Measurements from ENCODE around the gene UNC5C. TPM values are rescaled to one million over a fixed set of nuclear protein-coding genes. Genes with fewer than 3 reads are reported as not detected.
A peak's percentile ranks its signal among the peaks of the same experiment; 100 is the strongest.

Gene UNC5C
- polyA plus RNA-seq, 1 of the 3 experiments (the other 2 are of a cell fraction), result 3.3 TPM

DNA sequence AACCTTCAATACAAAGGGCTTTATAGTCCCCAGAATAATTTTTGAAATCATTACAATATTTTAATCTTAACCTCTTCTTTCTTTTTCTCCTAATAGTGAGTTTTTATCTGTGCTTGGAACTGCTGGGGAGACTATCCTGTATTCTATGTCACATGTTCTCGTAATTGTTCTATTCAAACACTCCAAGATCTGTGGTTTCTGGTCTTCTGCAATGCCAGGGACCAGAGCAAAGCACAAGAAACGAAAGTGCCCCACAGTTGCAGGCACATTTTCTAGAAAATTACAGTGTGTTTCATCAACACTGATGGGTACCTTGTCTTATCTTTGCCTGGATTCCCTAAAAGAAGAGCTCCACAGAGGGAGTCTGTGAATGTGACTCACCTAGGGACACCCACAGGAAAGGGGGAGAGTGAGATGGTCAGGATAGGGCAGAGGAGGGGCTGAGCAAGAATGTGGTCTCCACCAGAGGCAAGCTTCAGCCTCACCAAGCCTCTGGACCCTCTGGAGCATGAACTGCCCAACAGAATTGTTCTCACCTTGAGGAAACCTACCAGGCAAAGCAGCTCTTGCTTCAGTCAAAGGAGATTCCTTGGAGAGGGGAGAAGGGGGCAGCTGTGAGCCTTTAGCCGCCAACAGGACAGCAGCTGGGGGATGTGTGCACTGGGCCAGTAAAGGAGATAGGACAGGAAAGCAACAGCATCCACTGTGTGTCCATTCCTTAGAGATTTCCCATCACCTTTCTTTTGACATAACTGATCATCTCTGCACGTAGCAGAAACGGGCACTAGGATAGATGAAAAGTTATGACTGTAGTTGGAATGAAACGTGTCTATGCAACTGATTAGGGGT, 25.9 kb downstream of the UNC5C start:
- no peaks in the 10 kb centered on the region for H3K9me2 ChIP-seq
- no peak overlapping the region for H3K4me3 ChIP-seq (ENCODE audit: low read depth in 2 of 2, low read length in 1 of 2)
- WGBS (ENCODE audit: low lambda C conversion rate), result 64% methylated on average over 6 of the region's 6 CpGs
- no peak overlapping the region for H3K9ac ChIP-seq
- H3K36me3 ChIP-seq (replicated peaks in 1 of 2; ENCODE audit: control insufficient read depth in 1 of 2, insufficient read depth in 2 of 2, low read length in 1 of 2), result peaks cover 0 to 4% of the 10 kb centered on the region in 2 experiments
- H3K27me3 ChIP-seq (ENCODE audit: insufficient read depth), result no peaks in the 10 kb centered on the region
- H4K20me1 ChIP-seq (ENCODE audit: insufficient read depth), result no peaks in the 10 kb centered on the region
- no peak overlapping the region for H2AFZ ChIP-seq (ENCODE audit: low read depth)
- no peaks in the 10 kb centered on the region; the same call in 1 of the 2 replicates for H3K79me2 ChIP-seq (ENCODE audit: insufficient read depth)
- ChIA-PET CTCF (interaction anchor here (1.3 to 12.4 kb wide), 5 partner anchors 9 to 23 kb away, joined by 4 to 114 read pairs (median 5); partner anchors contain the start of gene UNC5C), POLR2A (interaction anchor here (1.9 kb wide), 1 partner anchor 21 kb away, joined by 15 read pairs; no protein-coding TSS in a partner anchor)
- no peak for TF ChIP-seq TAF1 (IDR thresholded peaks at IDR 0.05; ENCODE audit: borderline replicate concordance, low read depth, low read length)
- TF ChIP-seq TEAD4 (IDR thresholded peaks at IDR 0.05; ENCODE audit: borderline replicate concordance, insufficient read depth), result no peak
- no peak for TF ChIP-seq TCF12 (IDR thresholded peaks at IDR 0.05)
- TF ChIP-seq, protein P1, sequence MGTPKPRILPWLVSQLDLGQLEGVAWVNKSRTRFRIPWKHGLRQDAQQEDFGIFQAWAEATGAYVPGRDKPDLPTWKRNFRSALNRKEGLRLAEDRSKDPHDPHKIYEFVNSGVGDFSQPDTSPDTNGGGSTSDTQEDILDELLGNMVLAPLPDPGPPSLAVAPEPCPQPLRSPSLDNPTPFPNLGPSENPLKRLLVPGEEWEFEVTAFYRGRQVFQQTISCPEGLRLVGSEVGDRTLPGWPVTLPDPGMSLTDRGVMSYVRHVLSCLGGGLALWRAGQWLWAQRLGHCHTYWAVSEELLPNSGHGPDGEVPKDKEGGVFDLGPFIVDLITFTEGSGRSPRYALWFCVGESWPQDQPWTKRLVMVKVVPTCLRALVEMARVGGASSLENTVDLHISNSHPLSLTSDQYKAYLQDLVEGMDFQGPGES (IDR thresholded peaks at IDR 0.05; ENCODE audit: low read depth, low read length), result no peak
- TF ChIP-seq, protein P2, sequence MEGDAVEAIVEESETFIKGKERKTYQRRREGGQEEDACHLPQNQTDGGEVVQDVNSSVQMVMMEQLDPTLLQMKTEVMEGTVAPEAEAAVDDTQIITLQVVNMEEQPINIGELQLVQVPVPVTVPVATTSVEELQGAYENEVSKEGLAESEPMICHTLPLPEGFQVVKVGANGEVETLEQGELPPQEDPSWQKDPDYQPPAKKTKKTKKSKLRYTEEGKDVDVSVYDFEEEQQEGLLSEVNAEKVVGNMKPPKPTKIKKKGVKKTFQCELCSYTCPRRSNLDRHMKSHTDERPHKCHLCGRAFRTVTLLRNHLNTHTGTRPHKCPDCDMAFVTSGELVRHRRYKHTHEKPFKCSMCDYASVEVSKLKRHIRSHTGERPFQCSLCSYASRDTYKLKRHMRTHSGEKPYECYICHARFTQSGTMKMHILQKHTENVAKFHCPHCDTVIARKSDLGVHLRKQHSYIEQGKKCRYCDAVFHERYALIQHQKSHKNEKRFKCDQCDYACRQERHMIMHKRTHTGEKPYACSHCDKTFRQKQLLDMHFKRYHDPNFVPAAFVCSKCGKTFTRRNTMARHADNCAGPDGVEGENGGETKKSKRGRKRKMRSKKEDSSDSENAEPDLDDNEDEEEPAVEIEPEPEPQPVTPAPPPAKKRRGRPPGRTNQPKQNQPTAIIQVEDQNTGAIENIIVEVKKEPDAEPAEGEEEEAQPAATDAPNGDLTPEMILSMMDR (IDR thresholded peaks at IDR 0.05), result no peak
- TF ChIP-seq, protein P3, sequence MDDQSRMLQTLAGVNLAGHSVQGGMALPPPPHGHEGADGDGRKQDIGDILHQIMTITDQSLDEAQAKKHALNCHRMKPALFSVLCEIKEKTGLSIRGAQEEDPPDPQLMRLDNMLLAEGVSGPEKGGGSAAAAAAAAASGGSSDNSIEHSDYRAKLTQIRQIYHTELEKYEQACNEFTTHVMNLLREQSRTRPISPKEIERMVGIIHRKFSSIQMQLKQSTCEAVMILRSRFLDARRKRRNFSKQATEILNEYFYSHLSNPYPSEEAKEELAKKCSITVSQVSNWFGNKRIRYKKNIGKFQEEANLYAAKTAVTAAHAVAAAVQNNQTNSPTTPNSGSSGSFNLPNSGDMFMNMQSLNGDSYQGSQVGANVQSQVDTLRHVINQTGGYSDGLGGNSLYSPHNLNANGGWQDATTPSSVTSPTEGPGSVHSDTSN (IDR thresholded peaks at IDR 0.05), result no peak
- no peak for TF ChIP-seq RXRA (IDR thresholded peaks at IDR 0.05; ENCODE audit: borderline replicate concordance, low read depth)
- TF ChIP-seq EZH2phosphoT487 (IDR thresholded peaks at IDR 0.05; ENCODE audit: borderline replicate concordance, low read depth), result no peak
- TF ChIP-seq SIN3A (IDR thresholded peaks at IDR 0.05; ENCODE audit: borderline replicate concordance, low read depth, low read length), result no peak
- no peak for TF ChIP-seq MEF2A (IDR thresholded peaks at IDR 0.05; ENCODE audit: borderline replicate concordance, low read depth)
- TF ChIP-seq, protein P4, sequence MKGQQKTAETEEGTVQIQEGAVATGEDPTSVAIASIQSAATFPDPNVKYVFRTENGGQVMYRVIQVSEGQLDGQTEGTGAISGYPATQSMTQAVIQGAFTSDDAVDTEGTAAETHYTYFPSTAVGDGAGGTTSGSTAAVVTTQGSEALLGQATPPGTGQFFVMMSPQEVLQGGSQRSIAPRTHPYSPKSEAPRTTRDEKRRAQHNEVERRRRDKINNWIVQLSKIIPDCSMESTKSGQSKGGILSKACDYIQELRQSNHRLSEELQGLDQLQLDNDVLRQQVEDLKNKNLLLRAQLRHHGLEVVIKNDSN (IDR thresholded peaks at IDR 0.05; ENCODE audit: borderline replicate concordance, low read depth), result no peak
- TF ChIP-seq FOSL2 (IDR thresholded peaks at IDR 0.05; ENCODE audit: borderline replicate concordance, low read depth), result no peak
- no peak for TF ChIP-seq CHD2 (IDR thresholded peaks at IDR 0.05; ENCODE audit: low read length, partially characterized antibody)
- TF ChIP-seq SMC3 (IDR thresholded peaks at IDR 0.05; ENCODE audit: low read depth, low read length), result no peak
- TF ChIP-seq MXI1 (IDR thresholded peaks at IDR 0.05; ENCODE audit: low read depth, low read length), result no peak
- TF ChIP-seq FOXJ3 (CRISPR knock-in tag; IDR thresholded peaks at IDR 0.05), result no peak
- no peak for TF ChIP-seq JUND (IDR thresholded peaks at IDR 0.05)
- no peak for TF ChIP-seq GATA2 (CRISPR knock-in tag; IDR thresholded peaks at IDR 0.05)
- H3K9me3 ChIP-seq, result no peaks in the 10 kb centered on the region
- peaks cover 8 to 54% of the 10 kb centered on the region in 2 experiments; a peak in 2 of 4 replicates for H3K4me1 ChIP-seq (ENCODE audit: control insufficient read depth in 1 of 2, insufficient read depth in 2 of 2, low read depth in 1 of 2, low read length in 1 of 2)
- no peak overlapping the region for H3K4me2 ChIP-seq
- no peak for DNase-seq
- peaks cover 9% of the 10 kb centered on the region for H3F3A ChIP-seq (replicated peaks; ENCODE audit: insufficient read depth)
- H3K27ac ChIP-seq (ENCODE audit: low read depth in 2 of 2, low read length in 1 of 2), result peak overlapping the region in 1 of 2 experiments; percentile 99; a peak in 2 of 4 replicates
